ENCODE results near the gene BRD4.
A peak's percentile ranks its signal among the peaks of the same experiment; 100 is the strongest.
"Not testable (repeated sequence)": the region's sequence is repeated elsewhere in the genome, so short reads cannot be mapped to it uniquely, and the experiment has no call there.

Gene BRD4

GRCh38 chr19:15340086-15340485 is 7.7 kb upstream of the BRD4 start:
- no peak overlapping the region for H4K91ac ChIP-seq (ENCODE audit: low read depth, low read length, poor library complexity)

DNA sequence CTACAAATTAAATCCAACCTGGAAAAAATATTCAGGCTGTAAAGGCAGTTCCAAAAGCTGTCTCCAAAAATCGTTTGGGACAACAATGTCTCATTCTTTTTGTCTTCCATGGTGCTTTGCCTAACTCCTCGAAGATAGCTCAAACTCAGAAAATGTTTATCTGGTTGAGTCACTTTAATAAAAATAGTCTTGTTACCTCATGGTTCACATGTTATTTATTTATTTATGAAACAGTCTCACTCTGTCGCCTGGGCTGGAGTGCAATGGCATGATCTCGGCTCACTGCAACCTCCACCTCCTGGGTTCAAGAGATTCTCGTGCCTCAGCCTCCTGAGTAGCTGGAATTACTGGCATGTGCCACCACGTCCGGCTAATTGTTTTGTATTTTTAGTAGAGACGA is 4.9 kb upstream of the BRD4 start:
- Histone ChIP-seq H4K91ac (ENCODE audit: low read depth, low read length, poor library complexity) (no peak overlapping the region), H3K4me3 (ENCODE audit: low read length in 2 of 2) (no peak overlapping the region), H3K4me1 (ENCODE audit: control insufficient read depth in 2 of 2, insufficient read depth in 1 of 2, low read depth in 1 of 2, low read length in 2 of 2) (peaks cover 0 to 4% of the 10 kb centered on the region in 2 donors), H2AK5ac (ENCODE audit: low read depth, low read length) (no peak overlapping the region), H2BK15ac (ENCODE audit: low read length) (no peak overlapping the region), H2BK120ac (ENCODE audit: low read depth, low read length) (no peak overlapping the region), H3K23ac (ENCODE audit: low read depth, low read length, poor library complexity) (no peak overlapping the region), H2BK5ac (ENCODE audit: low read length) (no peak overlapping the region), H3K4ac (ENCODE audit: low read length) (no peak overlapping the region), H4K8ac (ENCODE audit: low read depth, low read length) (no peak overlapping the region), H3K27ac (replicated peaks; ENCODE audit: low read length) (no peak overlapping the region), H3K14ac (ENCODE audit: low read length) (no peak overlapping the region), H2BK12ac (ENCODE audit: low read length) (no peak overlapping the region), H3K9me3 (replicated peaks in 1 of 2; ENCODE audit: control insufficient read depth in 2 of 2, insufficient read depth in 1 of 2, low read depth in 1 of 2, low read length in 2 of 2) (no peaks in the 10 kb centered on the region), H3K36me3 (replicated peaks in 1 of 2; ENCODE audit: control insufficient read depth in 2 of 2, insufficient read depth in 2 of 2, low read length in 2 of 2) (peaks cover 0 to 31% of the 10 kb centered on the region in 2 donors), H3K9ac (ENCODE audit: low read depth, low read length, poor library complexity) (no peak overlapping the region), H3K79me1 (ENCODE audit: low read depth, low read length) (peaks cover 10% of the 10 kb centered on the region), H3K4me2 (ENCODE audit: insufficient read depth, low read length, poor library complexity, severe bottlenecking) (no peak overlapping the region), H3K18ac (ENCODE audit: low read length) (no peak overlapping the region), H2AFZ (ENCODE audit: low read length) (no peak overlapping the region), H3K27me3 (ENCODE audit: control insufficient read depth in 3 of 3, insufficient read depth in 3 of 3, low read depth in 1 of 3, low read length in 3 of 3) (no peaks in the 10 kb centered on the region)
- DNase-seq (ENCODE audit: low spot score): no peak
- WGBS, 2 donors (ENCODE audit: extremely low coverage in 2 of 2, insufficient read length in 2 of 2, insufficient replicate concordance in 1 of 2): no CpG with 5 or more reads among the region's 8 CpGs

More at GRCh38 chr19:15340086-15340485, 7.7 kb upstream of the BRD4 start:
- H3K4me2 ChIP-seq (ENCODE audit: insufficient read depth, low read length, poor library complexity, severe bottlenecking): no peak overlapping the region
- H3K4me1 ChIP-seq (ENCODE audit: control insufficient read depth in 2 of 2, insufficient read depth in 1 of 2, low read depth in 1 of 2, low read length in 2 of 2): no peaks in the 10 kb centered on the region
- H2BK12ac ChIP-seq (ENCODE audit: low read length): no peak overlapping the region
- no peaks in the 10 kb centered on the region for H3K9me3 ChIP-seq (replicated peaks in 1 of 2; ENCODE audit: control insufficient read depth in 2 of 2, insufficient read depth in 1 of 2, low read depth in 1 of 2, low read length in 2 of 2)
- H3K4me3 ChIP-seq (ENCODE audit: low read length in 2 of 2): no peak overlapping the region
- H3K23ac ChIP-seq (ENCODE audit: low read depth, low read length, poor library complexity): no peak overlapping the region
- no peak overlapping the region for H2BK15ac ChIP-seq (ENCODE audit: low read length)
- H2AFZ ChIP-seq (ENCODE audit: low read length): no peak overlapping the region
- no peak overlapping the region for H4K8ac ChIP-seq (ENCODE audit: low read depth, low read length)
- H2BK120ac ChIP-seq (ENCODE audit: low read depth, low read length): no peak overlapping the region
- H3K18ac ChIP-seq (ENCODE audit: low read length): no peak overlapping the region
- no peak overlapping the region for H3K4ac ChIP-seq (ENCODE audit: low read length)
- H3K27ac ChIP-seq (replicated peaks; ENCODE audit: low read length): no peak overlapping the region
- no peak for DNase-seq (ENCODE audit: low spot score)
- peaks cover 2% of the 10 kb centered on the region for H3K79me1 ChIP-seq (ENCODE audit: low read depth, low read length)
- H3K27me3 ChIP-seq (ENCODE audit: control insufficient read depth in 3 of 3, insufficient read depth in 3 of 3, low read depth in 1 of 3, low read length in 3 of 3): no peaks in the 10 kb centered on the region
- no CpG with 5 or more reads among the region's 4 CpGs for WGBS, 2 donors (ENCODE audit: extremely low coverage in 2 of 2, insufficient read length in 2 of 2, insufficient replicate concordance in 1 of 2)
- H2BK5ac ChIP-seq (ENCODE audit: low read length): no peak overlapping the region
- no peak overlapping the region for H3K14ac ChIP-seq (ENCODE audit: low read length)
- no peak overlapping the region for H2AK5ac ChIP-seq (ENCODE audit: low read depth, low read length)
- peaks cover 0 to 45% of the 10 kb centered on the region in 2 donors for H3K36me3 ChIP-seq (replicated peaks in 1 of 2; ENCODE audit: control insufficient read depth in 2 of 2, insufficient read depth in 2 of 2, low read length in 2 of 2)
- H3K9ac ChIP-seq (ENCODE audit: low read depth, low read length, poor library complexity): no peak overlapping the region

- WGBS, 2 donors (ENCODE audit: extremely low coverage in 2 of 2, insufficient read length in 2 of 2, insufficient replicate concordance in 1 of 2): no CpG with 5 or more reads among the region's 7 CpGs
- H3K9me3 ChIP-seq (replicated peaks in 1 of 2; ENCODE audit: control insufficient read depth in 2 of 2, insufficient read depth in 1 of 2, low read depth in 1 of 2, low read length in 2 of 2); H3K18ac ChIP-seq (ENCODE audit: low read length); DNase-seq (ENCODE audit: low spot score); H3K4me3 ChIP-seq (ENCODE audit: low read length in 2 of 2); H4K91ac ChIP-seq (ENCODE audit: low read depth, low read length, poor library complexity); H2BK12ac ChIP-seq (ENCODE audit: low read length); H3K23ac ChIP-seq (ENCODE audit: low read depth, low read length, poor library complexity); H4K8ac ChIP-seq (ENCODE audit: low read depth, low read length); H2BK15ac ChIP-seq (ENCODE audit: low read length); H3K4me1 ChIP-seq (ENCODE audit: control insufficient read depth in 2 of 2, insufficient read depth in 1 of 2, low read depth in 1 of 2, low read length in 2 of 2); H3K27me3 ChIP-seq (ENCODE audit: control insufficient read depth in 3 of 3, insufficient read depth in 3 of 3, low read depth in 1 of 3, low read length in 3 of 3); H2BK5ac ChIP-seq (ENCODE audit: low read length); H3K4ac ChIP-seq (ENCODE audit: low read length); H3K4me2 ChIP-seq (ENCODE audit: insufficient read depth, low read length, poor library complexity, severe bottlenecking); H2AK5ac ChIP-seq (ENCODE audit: low read depth, low read length); H2BK120ac ChIP-seq (ENCODE audit: low read depth, low read length); H3K9ac ChIP-seq (ENCODE audit: low read depth, low read length, poor library complexity); H2AFZ ChIP-seq (ENCODE audit: low read length); H3K27ac ChIP-seq (replicated peaks; ENCODE audit: low read length); H3K14ac ChIP-seq (ENCODE audit: low read length): not testable (repeated sequence)
- Histone ChIP-seq H3K36me3 (replicated peaks in 1 of 2; ENCODE audit: control insufficient read depth in 2 of 2, insufficient read depth in 2 of 2, low read length in 2 of 2) (peaks cover 0 to 28% of the 10 kb centered on the region in 2 donors), H3K79me1 (ENCODE audit: low read depth, low read length) (peaks cover 12% of the 10 kb centered on the region)
Observed at GRCh38 chr19:15335992-15336391, 3.7 kb upstream of the BRD4 start.

GRCh38 chr19:15331419-15332310 is 674 bp downstream of the BRD4 start:
- H3K4me1 ChIP-seq (ENCODE audit: control insufficient read depth in 2 of 2, insufficient read depth in 1 of 2, low read depth in 1 of 2, low read length in 2 of 2): peaks cover 6% of the 10 kb centered on the region in 2 donors
- H4K8ac ChIP-seq (ENCODE audit: low read depth, low read length): peak overlapping the region; percentile 82
- peaks cover 12% of the 10 kb centered on the region for H3K79me1 ChIP-seq (ENCODE audit: low read depth, low read length)
- peak overlapping the region; percentile 66 for H3K4me2 ChIP-seq (ENCODE audit: insufficient read depth, low read length, poor library complexity, severe bottlenecking)
- H4K91ac ChIP-seq (ENCODE audit: low read depth, low read length, poor library complexity): peak overlapping the region; percentile 30
- no peaks in the 10 kb centered on the region for H3K27me3 ChIP-seq (ENCODE audit: control insufficient read depth in 3 of 3, insufficient read depth in 3 of 3, low read depth in 1 of 3, low read length in 3 of 3)
- H3K4me3 ChIP-seq (ENCODE audit: low read length in 2 of 2): peak overlapping the region; percentile 99 to 100
- WGBS, 2 donors (ENCODE audit: extremely low coverage in 2 of 2, insufficient read length in 2 of 2, insufficient replicate concordance in 1 of 2): no CpG with 5 or more reads among the region's 122 CpGs
- H3K9me3 ChIP-seq (replicated peaks in 1 of 2; ENCODE audit: control insufficient read depth in 2 of 2, insufficient read depth in 1 of 2, low read depth in 1 of 2, low read length in 2 of 2): peaks cover 0 to 3% of the 10 kb centered on the region in 2 donors
- peak overlapping the region; percentile 99 for H2BK5ac ChIP-seq (ENCODE audit: low read length)
- H3K4ac ChIP-seq (ENCODE audit: low read length): no peak overlapping the region
- no peak overlapping the region for H2BK12ac ChIP-seq (ENCODE audit: low read length)
- no peak overlapping the region for H2BK120ac ChIP-seq (ENCODE audit: low read depth, low read length)
- H3K27ac ChIP-seq (replicated peaks; ENCODE audit: low read length): peak overlapping the region; percentile 87
- peak overlapping the region; percentile 99 for H3K9ac ChIP-seq (ENCODE audit: low read depth, low read length, poor library complexity)
- peak overlapping the region; percentile 31 for H3K23ac ChIP-seq (ENCODE audit: low read depth, low read length, poor library complexity)
- DNase-seq (ENCODE audit: low spot score): peak; percentile 21
- H2AK5ac ChIP-seq (ENCODE audit: low read depth, low read length): peak overlapping the region; percentile 88
- peak overlapping the region; percentile 98 for H3K18ac ChIP-seq (ENCODE audit: low read length)
- H3K14ac ChIP-seq (ENCODE audit: low read length): peak overlapping the region; percentile 97
- no peak overlapping the region for H2BK15ac ChIP-seq (ENCODE audit: low read length)
- peak overlapping the region; percentile 72 for H2AFZ ChIP-seq (ENCODE audit: low read length)
- peaks cover 0 to 15% of the 10 kb centered on the region in 2 donors for H3K36me3 ChIP-seq (replicated peaks in 1 of 2; ENCODE audit: control insufficient read depth in 2 of 2, insufficient read depth in 2 of 2, low read length in 2 of 2)
